ENCODE results near the gene HTR7. TPM values are rescaled to one million over a fixed set of nuclear protein-coding genes. Genes with fewer than 3 reads are reported as not detected.

The HTR7 gene
- polyA plus RNA-seq, 2 of the 4 experiments (the other 2 are of a cell fraction): 0.04 to 0.05 TPM

DNA sequence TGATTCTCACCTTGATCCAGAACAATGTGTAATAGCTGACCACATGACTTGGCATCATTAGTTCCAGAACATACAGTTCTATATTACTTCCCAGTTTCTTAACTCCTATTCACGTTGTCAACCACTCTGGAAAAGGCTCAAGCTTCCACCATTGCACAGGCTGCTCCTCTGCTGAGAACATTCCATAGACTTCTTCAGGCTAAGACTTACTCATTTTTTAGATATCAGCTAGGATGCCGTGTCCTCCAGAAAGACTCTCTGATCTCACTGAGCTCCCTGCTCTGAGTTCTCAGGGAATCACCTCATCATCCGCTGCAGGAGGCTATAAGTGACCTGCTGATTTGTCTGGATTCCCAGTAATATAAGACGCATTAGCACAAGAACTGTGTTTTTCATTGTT is 73.1 kb downstream of the HTR7 start (continued):
- no peak for TF ChIP-seq CBX2 (IDR thresholded peaks at IDR 0.05; ENCODE audit: borderline replicate concordance, low read depth)
- TF ChIP-seq HOXA7 (CRISPR knock-in tag; IDR thresholded peaks at IDR 0.05): no peak

DNA sequence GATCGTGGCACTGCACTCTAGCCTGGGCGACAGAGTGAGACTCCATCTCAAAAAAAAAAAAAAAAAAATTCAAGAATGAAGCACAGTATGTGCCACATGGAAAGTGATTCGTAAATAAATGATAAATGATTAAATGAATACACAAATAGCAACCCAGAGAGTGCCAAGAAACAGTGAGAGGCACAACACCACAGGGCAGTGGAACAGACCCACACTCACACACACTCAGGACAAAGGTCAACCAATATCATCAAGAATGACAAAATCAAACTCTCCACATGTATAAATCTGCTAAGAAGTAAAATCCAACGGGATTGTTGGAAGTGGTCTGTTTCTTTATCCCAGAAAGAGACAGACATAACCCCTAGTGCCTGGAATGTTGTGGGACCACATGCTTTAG is 77.4 kb downstream of the HTR7 start:
- Histone ChIP-seq H3K9me3 (no peaks in the 10 kb centered on the region), H3K27ac (no peak overlapping the region), H3K4me2 (no peak overlapping the region), H3K4me3 (no peak overlapping the region), H3K4me1 (no peaks in the 10 kb centered on the region)
- DNase-seq (ENCODE audit: low read depth in 1 of 2, low spot score in 1 of 2): no peak
- POLR2A ChIA-PET: no interaction called here
- CTCF ChIA-PET: interaction anchor here (2.9 kb wide), 1 partner anchor 7 kb away, joined by 12 read pairs; no protein-coding TSS in a partner anchor
- WGBS (ENCODE audit: missing lambda C conversion rate): 6% methylated on average over 4 of the region's 4 CpGs
- no peak for ATAC-seq
- TF ChIP-seq HEYL (CRISPR knock-in tag; IDR thresholded peaks at IDR 0.05) (no peak), REST (IDR thresholded peaks at IDR 0.05) (no peak), MAFK (IDR thresholded peaks at IDR 0.05; ENCODE audit: partially characterized antibody) (no peak), EHF (CRISPR knock-in tag; IDR thresholded peaks at IDR 0.05) (no peak), MYC (IDR thresholded peaks at IDR 0.05; ENCODE audit: borderline replicate concordance, low read length) (no peak), ZNF302 (CRISPR knock-in tag; IDR thresholded peaks at IDR 0.05) (no peak), JUNB (IDR thresholded peaks at IDR 0.05) (no peak), NFE2L2 (conservative IDR thresholded peaks at IDR 0.05; ENCODE audit: low read length) (no peak), RAD21 (conservative IDR thresholded peaks at IDR 0.05 in 1 of 2, IDR thresholded peaks at IDR 0.05 in 1 of 2) (no peak), NPAS2 (CRISPR knock-in tag; IDR thresholded peaks at IDR 0.05; ENCODE audit: borderline replicate concordance) (no peak)
- TF ChIP-seq, protein P1, sequence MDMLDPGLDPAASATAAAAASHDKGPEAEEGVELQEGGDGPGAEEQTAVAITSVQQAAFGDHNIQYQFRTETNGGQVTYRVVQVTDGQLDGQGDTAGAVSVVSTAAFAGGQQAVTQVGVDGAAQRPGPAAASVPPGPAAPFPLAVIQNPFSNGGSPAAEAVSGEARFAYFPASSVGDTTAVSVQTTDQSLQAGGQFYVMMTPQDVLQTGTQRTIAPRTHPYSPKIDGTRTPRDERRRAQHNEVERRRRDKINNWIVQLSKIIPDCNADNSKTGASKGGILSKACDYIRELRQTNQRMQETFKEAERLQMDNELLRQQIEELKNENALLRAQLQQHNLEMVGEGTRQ (IDR thresholded peaks at IDR 0.05): no peak
- no peak for FAIRE-seq

- Histone ChIP-seq H3K9me3 (no peaks in the 10 kb centered on the region), H3K4me2 (no peak overlapping the region), H3K4me3 (no peak overlapping the region), H3K27ac (no peak overlapping the region), H3K4me1 (no peaks in the 10 kb centered on the region)
- ChIA-PET POLR2A (no interaction called here), CTCF (interaction anchor here (2.9 kb wide), 1 partner anchor 8 kb away, joined by 12 read pairs; no protein-coding TSS in a partner anchor)
- WGBS (ENCODE audit: missing lambda C conversion rate): 19% methylated on average over 3 of the region's 3 CpGs
- FAIRE-seq: no peak
- peak; percentile 8 to 34 for DNase-seq (ENCODE audit: low read depth in 1 of 2, low spot score in 1 of 2)
- ATAC-seq: peak in 1 of 2 experiments; percentile 49; a peak in 3 of 6 replicates
- no peak for TF ChIP-seq ZFP36 (IDR thresholded peaks at IDR 0.05; ENCODE audit: borderline replicate concordance, partially characterized antibody)
- TF ChIP-seq, protein P1 (IDR thresholded peaks at IDR 0.05): peak; percentile 56
- TF ChIP-seq REST (IDR thresholded peaks at IDR 0.05): no peak
- TF ChIP-seq HEYL (CRISPR knock-in tag; IDR thresholded peaks at IDR 0.05): no peak
- no peak for TF ChIP-seq MYC (IDR thresholded peaks at IDR 0.05; ENCODE audit: borderline replicate concordance, low read length)
- TF ChIP-seq MAZ (IDR thresholded peaks at IDR 0.05; ENCODE audit: borderline replicate concordance, low read depth, low read length): no peak
- TF ChIP-seq EP300 (IDR thresholded peaks at IDR 0.05): no peak
Observed at GRCh38 chr10:90779548-90779947, 78.3 kb downstream of the HTR7 start.

Data from A549 (cell line).